Neutrophil (primary cell): ENCODE results near the gene LMX1A.

Source experiments
- H3K27ac ChIP-seq: fragments of 200-600 bp; sonication (generic); 2 replicates; pipeline ENCODE4 v1.5.1; 2016; ENCODE audit warnings: mild to moderate bottlenecking, moderate library complexity
- H3K27me3 ChIP-seq: fragments of 200-600 bp; sonication (generic); 2 replicates; pipeline ENCODE4 v1.6.0; 2016; ENCODE audit warnings: mild to moderate bottlenecking
- H3K36me3 ChIP-seq: fragments of 200-600 bp; sonication (generic); 2 replicates; pipeline ENCODE4 v1.5.1; 2017
- H3K4me1 ChIP-seq, 2 experiments: fragments of 200-600 bp in 1 of 2; sonication (generic) in 1 of 2; 1 replicate in 1 of 2; 2 replicates in 1 of 2; pipeline versions ENCODE4 v1.5.1 to v1.6.1; 2013 to 2016; ENCODE audit warnings: low read depth in 1 of 2, low read length in 1 of 2, mild to moderate bottlenecking in 1 of 2, moderate library complexity in 1 of 2; ENCODE audit not compliant: control insufficient read depth in 1 of 2, insufficient read depth in 1 of 2
- H3K4me3 ChIP-seq, 2 experiments: fragments of 200-600 bp in 1 of 2; sonication (generic) in 1 of 2; 1 replicate in 1 of 2; 2 replicates in 1 of 2; pipeline ENCODE4 v1.5.1; 2013 to 2016; ENCODE audit warnings: low read depth in 1 of 2, low read length in 1 of 2, mild to moderate bottlenecking in 1 of 2, moderate library complexity in 1 of 2
- H3K9me3 ChIP-seq: fragments of 200-600 bp; sonication (generic); 2 replicates; pipeline ENCODE4 v1.5.1; 2016
- CTCF ChIP-seq: fragments of 200-600 bp; sonication (generic); IDR thresholded peaks from 2 replicates; pipeline ENCODE4 v1.5.1; 2016; ENCODE audit warnings: antibody characterized with exemption

The LMX1A gene

GRCh38 chr1:165162671-165163241 lies 193.8 kb downstream of the LMX1A start:
- Histone ChIP-seq H3K9me3 (no peaks in the 10 kb centered on the region), H3K27me3 (no peaks in the 10 kb centered on the region), H3K36me3 (no peaks in the 10 kb centered on the region), H3K27ac (no peak overlapping the region), H3K4me3 (no peak overlapping the region), H3K4me1 (no peaks in the 10 kb centered on the region)
- TF ChIP-seq CTCF: no peak

GRCh38 chr1:165161130-165161529 lies 195.4 kb downstream of the LMX1A start:
- Histone ChIP-seq H3K9me3 (no peaks in the 10 kb centered on the region), H3K27ac (no peak overlapping the region), H3K4me1 (no peaks in the 10 kb centered on the region), H3K4me3 (no peak overlapping the region), H3K27me3 (no peaks in the 10 kb centered on the region), H3K36me3 (no peaks in the 10 kb centered on the region)
- no peak for TF ChIP-seq CTCF

GRCh38 chr1:165153182-165153581 lies 203.3 kb downstream of the LMX1A start:
- Histone ChIP-seq H3K27ac (no peak overlapping the region), H3K27me3 (peaks cover 3% of the 10 kb centered on the region), H3K9me3 (no peaks in the 10 kb centered on the region), H3K4me1 (no peaks in the 10 kb centered on the region), H3K4me3 (no peak overlapping the region), H3K36me3 (no peaks in the 10 kb centered on the region)
- no peak for TF ChIP-seq CTCF

- Histone ChIP-seq H3K27ac (no peak overlapping the region), H3K9me3 (no peaks in the 10 kb centered on the region), H3K27me3 (peaks cover 3% of the 10 kb centered on the region), H3K4me3 (no peak overlapping the region), H3K4me1 (no peaks in the 10 kb centered on the region), H3K36me3 (no peaks in the 10 kb centered on the region)
- TF ChIP-seq CTCF: no peak
Observed at GRCh38 chr1:165152727-165153126, 203.8 kb downstream of the LMX1A start.

- H3K27ac ChIP-seq: no peak overlapping the region
- H3K4me3 ChIP-seq: no peak overlapping the region
- no peaks in the 10 kb centered on the region for H3K36me3 ChIP-seq
- peaks cover 3% of the 10 kb centered on the region for H3K27me3 ChIP-seq
- no peaks in the 10 kb centered on the region for H3K4me1 ChIP-seq
- no peak for TF ChIP-seq CTCF
- H3K9me3 ChIP-seq: no peaks in the 10 kb centered on the region
Observed at GRCh38 chr1:165152109-165152508, 204.4 kb downstream of the LMX1A start.
